Osteoblast (primary cell): ENCODE data around the gene MBD5. TPM values are rescaled to one million over a fixed set of nuclear protein-coding genes. Genes with fewer than 3 reads are reported as not detected.
A peak's percentile ranks its signal among the peaks of the same experiment; 100 is the strongest.

ENCODE experiments used
- DNase-seq: peaks from one replicate; pipeline ENCODE4 v3.0.0; 2011; ENCODE audit warnings: low spot score, mixed read lengths; ENCODE audit not compliant: insufficient read length; ENCODE audit errors: missing footprints
- H2AFZ ChIP-seq: 2 replicates; pipeline ENCODE4 v1.6.0; 2011; ENCODE audit warnings: mild to moderate bottlenecking, low read length
- H3K27ac ChIP-seq: 2 replicates; pipeline ENCODE4 v1.5.1; 2011; ENCODE audit warnings: mild to moderate bottlenecking, low read depth, low read length, moderate library complexity
- H3K27me3 ChIP-seq: 2 replicates; pipeline ENCODE4 v1.6.0; 2012; ENCODE audit warnings: mild to moderate bottlenecking, control low read depth, inconsistent platforms, low read length, moderate library complexity; ENCODE audit not compliant: insufficient read depth
- H3K36me3 ChIP-seq: 2 replicates; pipeline ENCODE4 v1.5.1; 2011; ENCODE audit warnings: mild to moderate bottlenecking, low read length, control low read depth, moderate library complexity; ENCODE audit not compliant: insufficient read depth
- H3K4me1 ChIP-seq: 2 replicates; pipeline ENCODE4 v1.5.1; 2011; ENCODE audit warnings: mild to moderate bottlenecking, low read length, control low read depth, moderate library complexity; ENCODE audit not compliant: insufficient read depth
- H3K4me2 ChIP-seq: 2 replicates; pipeline ENCODE4 v1.6.0; 2011; ENCODE audit warnings: mild to moderate bottlenecking, low read length; ENCODE audit not compliant: insufficient read depth
- H3K4me3 ChIP-seq: fragments of 200-600 bp; sonication (generic); 3 replicates; pipeline ENCODE4 v1.5.1; 2012; ENCODE audit warnings: mild to moderate bottlenecking, low read length, inconsistent platforms; ENCODE audit not compliant: insufficient read depth
- H3K79me2 ChIP-seq: 2 replicates; pipeline ENCODE4 v1.6.0; 2012; ENCODE audit warnings: mild to moderate bottlenecking, low read length, control low read depth, inconsistent platforms; ENCODE audit not compliant: insufficient read depth
- H3K9me3 ChIP-seq: 2 replicates; pipeline ENCODE4 v1.5.1; 2011; ENCODE audit warnings: low read depth, low read length, control low read depth
- H4K20me1 ChIP-seq: 2 replicates; pipeline ENCODE4 v1.6.0; 2012; ENCODE audit warnings: mild to moderate bottlenecking, low read length, control low read depth; ENCODE audit not compliant: insufficient read depth
- total RNA-seq: library from RNA; depleted of rRNA; stranded (reverse); fragments of >200 nt; gene quantifications from 2 replicates; pipeline ENCODE4 v1.2.3, GENCODE V29; 2012
- TF ChIP-seq, protein P1 (sequence below): IDR thresholded peaks from 2 replicates; pipeline ENCODE4 v1.5.1; 2011; ENCODE audit warnings: mild to moderate bottlenecking, low read depth, low read length, moderate library complexity; ENCODE audit errors: extremely low read depth

The MBD5 gene
- total RNA-seq, 1 donor = 22.4 TPM

- TF ChIP-seq, protein P1, sequence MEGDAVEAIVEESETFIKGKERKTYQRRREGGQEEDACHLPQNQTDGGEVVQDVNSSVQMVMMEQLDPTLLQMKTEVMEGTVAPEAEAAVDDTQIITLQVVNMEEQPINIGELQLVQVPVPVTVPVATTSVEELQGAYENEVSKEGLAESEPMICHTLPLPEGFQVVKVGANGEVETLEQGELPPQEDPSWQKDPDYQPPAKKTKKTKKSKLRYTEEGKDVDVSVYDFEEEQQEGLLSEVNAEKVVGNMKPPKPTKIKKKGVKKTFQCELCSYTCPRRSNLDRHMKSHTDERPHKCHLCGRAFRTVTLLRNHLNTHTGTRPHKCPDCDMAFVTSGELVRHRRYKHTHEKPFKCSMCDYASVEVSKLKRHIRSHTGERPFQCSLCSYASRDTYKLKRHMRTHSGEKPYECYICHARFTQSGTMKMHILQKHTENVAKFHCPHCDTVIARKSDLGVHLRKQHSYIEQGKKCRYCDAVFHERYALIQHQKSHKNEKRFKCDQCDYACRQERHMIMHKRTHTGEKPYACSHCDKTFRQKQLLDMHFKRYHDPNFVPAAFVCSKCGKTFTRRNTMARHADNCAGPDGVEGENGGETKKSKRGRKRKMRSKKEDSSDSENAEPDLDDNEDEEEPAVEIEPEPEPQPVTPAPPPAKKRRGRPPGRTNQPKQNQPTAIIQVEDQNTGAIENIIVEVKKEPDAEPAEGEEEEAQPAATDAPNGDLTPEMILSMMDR = no peak
- H3K4me3 ChIP-seq = peak overlapping the region; percentile 94
- H2AFZ ChIP-seq = no peak overlapping the region
Observed at GRCh38 chr2:148022882-148023281, 2.0 kb downstream of the MBD5 start.

GRCh38 chr2:148023861-148024260, 3.0 kb downstream of the MBD5 start:
- Histone ChIP-seq H3K27me3 (no peaks in the 10 kb centered on the region), H3K36me3 (no peaks in the 10 kb centered on the region), H3K27ac (no peak overlapping the region), H3K4me3 (no peak overlapping the region), H3K79me2 (peaks cover 82% of the 10 kb centered on the region), H2AFZ (no peak overlapping the region), H3K9me3 (no peaks in the 10 kb centered on the region), H3K4me1 (peaks cover 20% of the 10 kb centered on the region), H3K4me2 (peak overlapping the region; percentile 3), H4K20me1 (peaks cover 8% of the 10 kb centered on the region)
- no peak for DNase-seq
- TF ChIP-seq, protein P1 = no peak

More at GRCh38 chr2:148022882-148023281, 2.0 kb downstream of the MBD5 start:
- H3K27me3 ChIP-seq = no peaks in the 10 kb centered on the region
- peaks cover 20% of the 10 kb centered on the region for H3K4me1 ChIP-seq
- H3K9me3 ChIP-seq = no peaks in the 10 kb centered on the region
- H3K79me2 ChIP-seq = peaks cover 85% of the 10 kb centered on the region
- no peak overlapping the region for H3K27ac ChIP-seq
- H4K20me1 ChIP-seq = peaks cover 11% of the 10 kb centered on the region
- DNase-seq = no peak
- H3K4me2 ChIP-seq = peak overlapping the region; percentile 95
- no peaks in the 10 kb centered on the region for H3K36me3 ChIP-seq

DNA sequence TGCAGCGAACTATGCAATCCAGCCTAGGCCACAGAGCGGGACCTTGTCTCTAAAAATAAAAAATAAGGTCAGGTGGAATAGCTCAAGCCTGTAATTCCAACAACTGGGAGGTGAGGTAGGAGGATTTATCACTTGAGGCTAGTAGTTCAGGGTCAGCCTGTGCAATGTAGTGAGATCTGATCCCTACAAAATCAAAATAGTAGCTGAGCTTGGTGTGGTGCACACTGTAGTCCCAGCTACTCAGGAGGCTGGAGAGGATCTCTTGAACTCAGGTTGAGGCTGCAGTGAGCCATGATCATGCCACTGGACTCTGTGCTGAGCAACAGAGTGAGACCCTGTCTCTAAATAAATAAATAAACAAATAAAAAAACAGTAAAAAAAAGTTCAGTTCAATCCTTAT, 5.7 kb downstream of the MBD5 start:
- no peak overlapping the region for H3K27ac ChIP-seq
- peaks cover 14% of the 10 kb centered on the region for H3K4me1 ChIP-seq
- no peaks in the 10 kb centered on the region for H3K27me3 ChIP-seq
- H3K4me2 ChIP-seq = no peak overlapping the region
- peaks cover 74% of the 10 kb centered on the region for H3K79me2 ChIP-seq
- no peaks in the 10 kb centered on the region for H3K9me3 ChIP-seq
- no peak overlapping the region for H3K4me3 ChIP-seq
- no peaks in the 10 kb centered on the region for H3K36me3 ChIP-seq
- TF ChIP-seq, protein P1 = no peak
- DNase-seq = no peak
- no peaks in the 10 kb centered on the region for H4K20me1 ChIP-seq
- no peak overlapping the region for H2AFZ ChIP-seq

- TF ChIP-seq, protein P1 = no peak
- no peak for DNase-seq
Observed at GRCh38 chr2:148027822-148028221, 6.9 kb downstream of the MBD5 start.

More at GRCh38 chr2:148027822-148028221, 6.9 kb downstream of the MBD5 start:
- Histone ChIP-seq H3K27me3 (no peaks in the 10 kb centered on the region), H3K27ac (no peak overlapping the region), H3K4me2 (no peak overlapping the region), H2AFZ (no peak overlapping the region), H3K79me2 (peaks cover 65% of the 10 kb centered on the region), H3K4me3 (no peak overlapping the region), H3K4me1 (peaks cover 11% of the 10 kb centered on the region), H3K9me3 (no peaks in the 10 kb centered on the region), H4K20me1 (no peaks in the 10 kb centered on the region), H3K36me3 (no peaks in the 10 kb centered on the region)
